Middle frontal gyrus (tissue), 1 donor: ENCODE results near the gene SHE.
"Not testable (repeated sequence)": the region's sequence is repeated elsewhere in the genome, so short reads cannot be mapped to it uniquely, and the experiment has no call there.

ENCODE experiments used
- DNase-seq: peaks from one replicate; pipeline ENCODE4 v3.0.0-alpha.2; 2015; ENCODE audit warnings: low spot score; ENCODE audit errors: extremely low spot score

The SHE gene

DNA sequence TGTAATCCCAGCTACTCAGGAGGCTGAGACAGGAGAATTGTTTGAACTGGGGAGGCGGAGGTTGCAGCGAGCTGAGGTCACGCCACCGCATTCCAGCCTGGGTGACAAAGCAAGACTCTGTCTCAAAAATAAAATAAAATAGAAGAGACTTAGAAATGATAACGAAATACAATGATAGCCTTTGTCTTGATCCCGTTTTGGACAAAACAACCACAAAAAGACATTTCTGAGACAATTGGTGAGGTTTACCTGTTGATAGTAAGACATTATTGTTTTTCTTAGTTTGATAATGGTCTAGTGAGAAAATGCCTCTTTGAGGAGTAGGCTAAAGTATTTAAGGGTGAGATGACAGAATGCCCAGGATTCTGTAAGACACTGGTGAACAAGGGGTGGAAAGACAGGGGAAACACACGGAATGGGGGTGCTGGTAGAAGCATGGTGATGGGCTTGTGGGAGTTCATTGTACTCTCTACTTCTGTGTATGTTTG is 11.9 kb upstream of the SHE start:
- no peak for DNase-seq

DNA sequence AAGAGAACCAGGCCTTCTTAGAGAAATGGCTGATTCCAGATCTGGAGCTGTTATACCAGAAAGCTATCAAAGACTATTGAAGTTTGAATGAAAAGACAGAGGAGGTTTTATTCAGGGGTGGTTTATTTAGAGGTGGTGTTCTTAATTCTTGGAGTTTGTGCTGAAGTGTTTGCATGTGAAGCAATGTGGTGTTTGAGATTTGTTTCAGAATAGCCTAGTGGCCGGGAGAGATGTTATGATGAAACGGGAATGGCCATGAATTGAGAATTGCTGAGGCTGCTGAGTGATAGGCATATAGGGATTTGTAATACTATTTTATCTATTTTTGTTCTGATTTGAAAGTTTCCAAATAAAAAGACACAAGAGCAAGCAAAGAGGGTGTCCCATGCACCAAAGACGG is 10.5 kb upstream of the SHE start:
- no peak for DNase-seq

DNA sequence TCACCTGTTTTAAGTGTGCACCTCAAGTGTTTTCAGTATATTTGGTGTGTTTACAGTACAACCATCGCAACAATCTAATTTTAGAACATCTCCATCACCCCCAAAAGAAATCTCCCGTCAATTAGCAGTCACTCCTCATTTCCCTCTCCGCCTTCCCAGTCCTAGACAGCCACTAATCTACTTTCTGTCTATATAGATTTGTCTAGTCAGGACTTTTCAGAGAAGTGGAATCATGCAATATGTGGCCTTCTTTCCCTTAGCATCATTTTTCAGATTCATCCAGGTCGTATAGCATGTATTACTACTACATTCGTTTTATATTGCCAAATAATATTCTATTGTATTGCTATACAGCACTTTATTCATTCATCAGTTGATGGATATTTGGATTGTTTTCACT is 1.7 kb upstream of the SHE start:
- DNase-seq, result no peak

DNA sequence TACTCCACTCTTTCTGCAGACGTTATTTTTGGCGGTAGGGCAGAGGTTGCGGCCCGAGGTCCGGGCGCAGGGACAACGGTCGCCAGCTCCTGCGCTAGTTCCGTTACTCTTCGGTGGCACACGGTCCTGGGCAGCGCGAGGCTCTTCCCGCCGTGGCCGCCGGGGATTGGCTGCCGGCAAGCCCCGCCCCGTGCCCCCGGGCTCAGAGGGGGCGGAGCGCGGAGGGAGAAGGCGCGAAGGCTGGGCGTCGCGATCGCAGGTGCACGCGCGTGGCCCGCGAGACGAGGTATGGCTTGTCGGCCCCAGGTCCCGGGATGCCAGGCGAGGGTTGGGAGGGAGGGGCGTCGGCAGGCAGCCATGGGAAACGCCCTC is 518 bp upstream of the SHE start:
- DNase-seq, result no peak

DNA sequence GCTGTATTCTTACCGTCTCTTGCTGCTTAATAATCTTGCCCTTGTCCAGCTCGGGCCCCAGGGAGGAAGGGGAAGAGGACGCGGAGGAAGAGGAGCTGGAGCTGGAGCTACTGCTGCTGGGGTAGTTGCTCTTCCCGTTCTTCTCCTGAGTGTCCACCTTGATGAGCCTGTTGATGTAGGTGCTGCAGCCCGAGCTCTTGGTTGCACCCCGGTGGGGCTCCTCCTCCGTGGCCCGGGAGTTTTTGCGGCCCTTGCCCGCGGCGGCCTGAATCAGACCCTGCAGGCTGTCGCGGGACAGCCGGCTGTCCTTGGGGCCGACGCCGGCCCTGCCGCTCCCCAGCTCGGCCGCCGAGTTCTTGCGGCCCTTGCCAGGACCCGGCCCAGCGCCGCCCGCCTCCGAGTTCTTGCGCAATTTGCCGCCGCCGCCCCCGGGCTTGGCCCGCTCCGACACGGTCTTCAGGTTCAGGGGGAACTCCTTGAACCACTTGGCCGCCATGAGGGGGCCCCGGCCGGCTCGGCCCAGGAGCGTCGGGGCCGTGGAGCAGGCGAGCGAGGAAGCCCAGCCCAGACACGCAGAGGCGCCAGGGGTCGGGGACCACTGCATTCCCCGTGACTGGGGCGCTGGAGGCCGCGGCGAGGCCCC is 668 bp downstream of the SHE start:
- no peak for DNase-seq

DNA sequence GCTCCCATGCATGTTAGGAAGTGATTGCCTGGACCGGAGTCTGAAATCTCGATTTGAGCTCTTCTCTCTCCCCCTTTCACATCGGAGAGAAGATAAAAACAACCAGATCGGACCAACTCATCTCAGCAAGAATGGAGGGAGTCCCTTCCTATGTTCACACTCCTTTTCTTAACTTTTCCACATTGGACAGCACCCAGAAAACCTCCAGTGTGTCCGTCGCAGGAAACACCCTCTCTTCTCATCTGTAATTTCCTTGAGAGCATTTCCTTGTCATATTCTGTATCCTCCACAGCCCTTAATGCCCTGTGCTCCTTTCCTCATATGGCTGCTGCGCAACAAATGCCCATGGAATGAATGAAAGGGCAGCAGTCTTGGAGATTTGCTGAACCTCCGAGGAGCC is 1.7 kb downstream of the SHE start:
- DNase-seq, result no peak

DNA sequence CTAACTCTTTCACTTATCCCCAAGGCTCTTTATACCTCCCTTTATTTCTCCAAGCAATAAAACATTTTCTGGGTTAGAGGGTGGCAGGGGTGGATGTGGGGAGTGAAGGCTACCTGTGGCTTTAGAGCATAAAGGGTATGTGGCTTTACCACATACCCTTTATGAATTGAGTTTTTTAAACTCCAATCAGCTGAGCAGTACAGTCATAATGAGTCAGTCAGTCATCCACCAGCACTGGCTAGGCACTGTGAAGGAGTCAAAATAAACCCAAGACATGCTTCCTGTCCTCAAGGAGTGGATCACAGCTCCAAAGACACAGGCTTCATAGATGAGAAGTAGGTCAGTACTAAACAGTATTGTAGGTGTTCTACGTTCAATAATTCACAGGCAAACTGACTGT is 2.8 kb downstream of the SHE start:
- DNase-seq, result no peak

DNA sequence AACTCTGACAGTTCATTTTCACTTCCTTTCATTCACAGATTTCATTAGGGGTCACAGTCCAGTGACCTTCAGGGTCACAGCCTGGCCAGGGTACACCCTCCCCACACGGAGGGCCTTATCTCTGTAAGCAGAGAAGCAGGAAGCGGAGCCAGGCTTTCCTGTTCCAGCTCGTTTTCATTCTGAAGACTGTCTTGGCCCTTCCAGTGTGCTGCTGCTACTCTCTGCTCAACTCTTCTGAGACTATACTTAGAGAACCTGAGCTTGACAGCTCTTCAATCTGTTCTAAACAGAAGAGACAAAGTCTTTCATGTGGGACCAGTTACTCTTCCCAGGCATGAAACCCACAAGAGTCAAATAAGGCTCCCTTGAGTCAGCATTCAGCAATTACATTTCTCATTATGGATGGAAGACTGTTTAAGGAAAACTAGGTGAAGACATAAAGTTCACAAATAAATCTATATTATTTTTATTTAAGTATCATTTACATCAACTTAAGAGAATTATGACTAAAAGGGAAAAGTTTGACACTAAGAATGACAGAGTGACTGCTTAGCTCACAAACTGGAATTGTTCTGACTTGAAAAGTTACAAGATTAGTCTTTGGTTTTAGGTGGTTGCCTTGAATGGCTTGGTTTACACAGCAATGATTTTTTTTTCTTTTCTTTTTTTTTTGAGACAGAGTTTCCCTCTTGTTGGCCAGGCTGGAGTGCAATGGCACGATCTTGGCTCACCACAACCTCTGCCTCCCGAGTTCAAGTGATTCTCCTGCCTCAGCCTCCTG is 5.0 kb downstream of the SHE start:
- DNase-seq, result no peak

DNA sequence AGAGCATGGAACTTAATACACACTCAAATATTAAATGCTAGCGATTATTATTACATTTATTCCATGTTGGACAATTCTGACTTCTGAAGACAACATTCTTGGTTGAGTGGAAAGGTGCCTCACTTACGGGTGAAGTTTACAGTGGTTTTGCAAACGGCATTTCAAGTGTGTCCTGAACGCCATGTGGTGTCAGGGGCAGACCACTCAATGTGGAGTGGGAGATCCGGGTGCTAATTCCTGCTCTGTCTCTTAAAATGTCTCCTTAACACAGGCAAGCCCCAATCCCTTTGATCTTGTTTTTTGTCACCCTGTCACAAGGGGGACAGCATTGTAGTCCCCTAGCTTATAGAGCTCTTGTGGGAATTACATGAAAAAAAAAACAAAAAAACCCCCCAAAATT is 5.8 kb downstream of the SHE start:
- DNase-seq, result no peak

DNA sequence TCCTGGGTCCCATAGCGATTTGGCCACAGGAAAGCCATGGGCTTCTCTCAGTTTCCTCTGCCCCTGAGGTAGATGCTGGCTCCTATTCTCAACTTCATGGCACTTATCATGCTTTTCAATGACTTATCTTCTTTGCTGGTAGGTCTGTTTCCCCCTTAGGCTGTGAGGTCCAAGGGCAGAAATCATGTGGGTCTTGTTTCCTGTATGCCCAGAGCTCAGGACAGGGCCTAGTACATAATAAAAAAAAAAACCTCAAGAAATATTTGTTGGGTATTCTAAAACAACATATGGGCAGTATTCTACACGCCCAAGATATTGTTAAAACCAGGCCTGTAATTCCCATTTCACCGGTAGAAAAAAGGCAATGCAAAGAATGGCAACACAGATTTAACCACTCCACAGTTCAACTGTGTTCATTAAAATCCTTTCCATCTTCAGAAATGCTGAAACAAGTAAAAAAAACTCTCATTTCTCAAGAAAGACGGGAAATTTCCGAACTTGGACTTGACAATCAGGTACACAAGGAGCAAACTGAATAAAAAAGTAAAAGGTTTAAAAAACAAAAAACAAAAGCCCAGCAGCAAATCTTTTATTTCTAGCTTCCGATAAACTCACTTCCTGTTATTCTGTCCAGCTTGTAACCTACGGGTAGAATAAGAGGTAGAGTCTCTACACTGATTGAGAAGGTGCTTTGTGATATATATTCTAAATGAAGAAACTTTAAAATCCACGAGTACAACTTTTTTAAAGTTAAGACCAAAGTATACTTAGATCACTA is 6.5 kb downstream of the SHE start:
- DNase-seq, result no peak

DNA sequence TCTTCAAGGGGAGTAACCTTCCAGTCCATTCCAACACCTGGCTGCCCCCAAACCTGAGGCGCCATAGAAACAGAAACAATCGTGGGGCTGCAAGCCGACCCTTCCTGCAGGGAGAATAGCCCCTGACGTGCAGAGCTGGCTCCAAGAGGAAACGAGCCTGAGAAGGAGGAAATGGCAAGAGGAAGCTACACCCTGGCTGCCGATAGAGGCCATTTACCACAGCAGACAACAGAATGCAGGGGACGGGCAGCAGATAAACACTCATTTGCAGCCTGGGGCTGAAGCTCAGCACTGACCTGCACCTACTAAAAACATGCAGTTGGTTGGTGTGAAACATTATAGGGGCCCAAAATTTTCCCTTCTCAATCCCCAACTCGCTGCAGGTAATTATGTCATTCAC is 8.9 kb downstream of the SHE start:
- DNase-seq, result no peak

DNA sequence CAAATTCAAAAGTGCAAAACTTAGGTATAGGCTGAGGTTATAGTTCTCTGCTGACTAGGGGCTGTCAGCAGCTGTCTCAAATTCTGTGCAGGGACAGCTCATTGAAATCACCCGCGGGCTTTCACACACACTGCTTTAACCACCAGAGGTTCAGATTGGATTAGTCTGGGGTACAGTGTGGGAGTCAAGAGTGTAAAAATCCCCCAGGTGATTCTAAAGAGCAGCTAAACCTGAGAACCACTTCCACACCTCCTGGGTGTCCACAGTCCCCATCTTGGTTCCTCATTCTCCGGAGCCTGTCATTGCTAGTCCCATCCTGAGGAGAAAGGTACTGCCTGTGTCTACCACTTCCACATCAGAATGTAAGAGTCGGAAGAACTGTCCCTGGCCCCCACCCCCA is 10.1 kb downstream of the SHE start:
- DNase-seq, result no peak

DNA sequence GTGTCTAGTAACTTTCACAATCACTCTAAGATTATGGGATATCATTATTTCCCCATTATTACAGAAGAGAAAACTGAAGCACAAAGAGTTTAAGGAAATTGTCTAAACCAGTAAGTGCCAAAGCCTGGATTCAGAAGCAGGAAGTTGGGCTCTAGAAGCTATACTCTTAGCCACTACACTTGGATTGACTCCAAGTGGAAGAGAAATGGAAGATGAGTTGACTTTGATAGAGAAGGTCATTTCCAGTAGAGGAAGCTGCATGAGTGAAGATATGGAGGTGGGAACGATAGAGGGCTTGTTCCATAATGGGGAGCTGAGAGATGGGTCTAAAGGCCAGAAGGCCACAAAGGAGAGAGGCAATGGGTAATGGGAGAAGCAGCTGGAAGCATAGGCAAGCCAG is 11.9 kb downstream of the SHE start:
- DNase-seq, result no peak

DNA sequence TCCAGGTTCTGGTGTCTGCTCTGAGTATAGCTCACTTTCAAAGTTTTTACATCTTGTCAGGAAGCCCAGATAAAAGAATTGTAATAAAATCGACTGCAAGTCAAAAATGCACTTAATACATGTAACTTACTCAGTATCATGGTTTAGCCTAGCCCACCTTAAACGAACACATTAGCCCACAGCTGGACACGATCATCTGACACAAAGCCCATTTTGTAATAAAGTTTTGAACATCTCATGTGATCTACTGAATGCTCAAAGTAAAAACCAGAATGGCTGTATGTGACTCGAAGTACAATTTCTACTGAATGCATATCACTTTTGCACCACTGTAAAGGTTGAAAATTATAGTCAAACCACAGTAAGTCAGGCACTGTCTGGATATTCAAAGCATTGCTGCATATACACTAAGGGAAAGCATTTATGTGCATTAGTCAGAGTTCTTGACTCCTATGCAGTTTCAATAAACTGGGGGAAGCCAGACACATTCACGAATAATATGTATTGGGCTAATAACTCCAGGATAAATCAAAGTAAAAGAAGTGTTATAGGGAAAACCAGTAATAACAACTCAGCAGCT is 12.4 kb downstream of the SHE start:
- DNase-seq, result no peak

DNA sequence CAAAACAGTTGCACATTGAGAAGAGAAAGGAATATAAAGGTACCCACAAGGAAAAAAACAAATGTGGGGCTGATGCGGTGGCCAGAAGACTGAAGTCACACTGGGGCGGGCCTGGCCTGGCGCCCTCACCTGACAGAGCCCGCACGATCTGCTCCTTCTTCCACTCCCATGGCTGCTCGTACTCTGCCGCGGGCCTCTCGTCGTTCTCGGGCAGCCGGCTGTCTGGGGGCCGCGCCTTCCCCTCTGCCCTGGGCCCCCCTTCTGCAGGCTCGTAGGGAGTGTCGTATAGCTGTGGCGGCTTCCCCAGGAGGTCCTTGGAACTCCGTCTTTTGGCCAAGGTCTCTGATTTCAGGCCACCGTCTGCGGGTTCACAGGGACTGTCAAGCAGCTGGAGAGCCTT is 13.3 kb downstream of the SHE start:
- no peak for DNase-seq

DNA sequence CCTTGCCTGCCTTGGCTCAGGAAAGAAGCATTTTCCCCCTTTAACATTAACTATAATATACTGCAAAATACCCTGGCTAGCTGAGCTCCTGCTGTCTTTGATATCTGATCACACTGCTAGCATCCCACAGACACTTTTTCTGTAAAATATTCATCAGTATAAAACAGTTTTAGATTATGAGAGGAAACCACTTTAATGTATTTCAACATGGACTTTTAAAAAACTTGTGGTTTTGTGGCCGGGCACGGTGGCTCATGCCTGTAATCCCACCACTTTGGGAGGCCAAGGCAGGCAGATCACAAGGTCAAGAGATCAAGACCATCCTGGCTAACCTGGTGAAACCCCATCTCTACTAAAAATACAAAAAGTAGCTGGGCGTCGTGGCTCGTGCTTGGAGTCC is 15.5 kb downstream of the SHE start:
- DNase-seq, result not testable (repeated sequence)

DNA sequence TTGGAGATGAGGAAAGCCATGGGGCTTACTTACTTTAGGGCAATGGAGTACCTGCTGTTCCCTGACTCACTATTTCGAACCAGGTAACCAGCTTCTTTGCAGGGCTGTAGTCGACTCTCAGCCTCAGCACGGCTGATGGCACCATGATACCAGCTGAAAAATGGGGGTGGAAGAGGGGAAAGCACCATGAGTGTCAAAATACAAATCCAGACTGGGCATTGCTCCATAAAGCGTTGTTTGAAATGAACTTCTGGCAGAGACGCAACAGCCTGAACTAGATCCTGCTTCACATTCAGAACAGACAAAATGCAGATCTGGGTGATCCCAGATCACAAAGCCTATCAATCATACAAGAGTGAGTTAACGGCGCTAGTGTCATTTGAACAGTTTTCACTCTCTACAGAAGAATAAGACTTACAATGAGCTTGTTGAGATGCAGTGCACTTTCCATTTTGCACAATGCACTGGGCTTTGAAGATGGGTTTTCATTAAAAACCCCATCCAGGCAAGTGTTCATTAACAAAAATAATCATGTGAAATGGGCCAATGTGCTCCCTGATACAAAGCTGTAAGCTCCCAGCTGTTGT is 16.2 kb downstream of the SHE start:
- DNase-seq, result no peak

DNA sequence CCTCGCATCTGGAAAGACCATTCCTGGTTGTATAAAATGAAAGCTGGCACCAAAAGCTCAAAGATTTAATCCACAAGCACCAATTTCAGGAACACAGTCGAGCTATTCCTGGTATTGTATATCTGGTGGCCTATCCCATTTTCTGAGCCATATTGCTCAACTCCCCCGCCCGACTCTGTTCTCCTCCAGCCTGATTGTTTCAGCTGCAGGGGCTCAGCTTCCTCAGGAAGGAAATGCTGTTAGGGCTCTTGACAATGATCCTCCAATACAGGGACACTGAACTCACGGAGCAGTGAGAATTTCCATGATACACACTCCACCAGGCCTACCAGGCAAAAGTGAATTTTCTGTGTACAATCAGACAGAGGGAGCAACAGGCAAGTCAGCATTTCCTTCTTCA is 17.1 kb downstream of the SHE start:
- DNase-seq, result no peak

DNA sequence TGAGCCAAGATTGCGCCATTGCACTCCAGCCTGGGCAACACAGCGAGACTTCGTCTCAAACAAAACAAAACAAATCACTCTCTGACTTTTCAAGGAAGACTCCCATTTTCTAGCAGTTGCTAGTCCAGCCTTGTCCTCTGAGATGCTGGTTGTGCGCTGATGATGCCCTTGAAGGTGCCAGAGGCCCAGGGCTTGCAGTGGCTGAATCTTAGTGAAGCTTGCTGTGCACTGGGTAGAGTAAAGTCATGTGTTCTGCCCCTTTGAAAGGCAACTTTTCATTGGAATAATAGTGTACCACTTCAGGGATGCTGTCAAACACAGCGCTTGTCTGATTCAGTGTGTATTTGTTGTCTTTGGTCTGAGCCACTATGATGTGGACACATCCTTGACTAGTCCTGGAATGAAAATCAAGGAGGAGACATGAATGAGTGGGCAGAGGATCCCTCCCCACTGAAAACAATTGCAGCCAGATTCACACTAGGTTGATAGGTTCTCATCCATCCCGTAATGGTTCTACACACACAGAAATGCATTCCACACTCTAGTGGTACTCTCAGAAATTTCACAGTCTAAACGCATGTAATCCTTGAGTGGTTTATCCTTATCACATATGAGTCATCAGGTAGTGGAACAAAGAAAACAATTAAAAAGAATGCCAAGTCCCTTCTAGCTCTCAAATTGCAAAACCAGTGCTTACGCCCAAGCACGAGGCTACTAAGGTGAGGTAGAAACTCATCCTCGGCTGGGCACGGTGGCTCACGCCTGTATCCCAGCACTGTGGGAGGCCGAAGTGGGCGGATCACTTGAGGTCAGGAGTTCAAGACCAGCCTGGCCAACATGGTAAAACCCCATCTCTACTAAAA is 18.0 kb downstream of the SHE start:
- DNase-seq, result no peak

DNA sequence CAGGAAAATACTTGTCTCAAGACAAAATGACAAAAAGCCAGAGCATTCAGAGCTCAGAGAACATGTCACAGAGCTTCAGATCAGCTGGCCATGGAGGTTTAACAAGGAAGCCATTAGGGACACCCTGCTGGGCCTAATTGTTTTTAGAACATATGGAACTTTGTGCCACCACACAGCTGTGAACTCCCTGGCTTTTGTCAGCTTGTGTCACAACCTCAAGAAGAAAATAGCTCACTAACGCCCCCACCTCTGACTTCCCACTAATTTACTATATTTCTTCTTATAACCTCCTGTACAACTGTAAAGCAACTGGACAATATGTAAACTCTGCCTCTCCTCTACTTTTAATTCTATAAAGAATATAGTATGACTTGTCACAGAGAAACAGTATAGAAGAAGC is 21.2 kb downstream of the SHE start:
- no peak for DNase-seq
